Measurements from ENCODE around the gene CYP19A1.

CYP19A1 gene

DNA sequence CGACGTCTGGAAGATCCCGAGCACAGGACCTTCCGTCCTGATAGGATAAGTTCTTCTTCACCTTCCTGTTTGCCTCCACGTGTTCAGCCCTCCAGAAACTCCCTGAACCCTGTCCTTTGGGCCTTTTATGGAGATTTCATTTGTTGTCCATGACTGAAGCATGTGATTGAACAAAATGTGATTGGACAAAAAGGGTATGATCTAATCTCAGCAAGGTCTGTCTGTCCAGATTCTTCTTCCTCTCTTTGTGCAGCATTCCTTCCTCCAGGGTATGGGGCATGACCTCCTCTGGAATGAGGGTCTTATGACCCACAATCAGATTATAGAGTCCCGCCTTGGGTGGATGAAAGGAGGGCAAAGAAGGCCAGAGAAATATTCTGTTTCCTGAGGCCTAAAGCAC is at the start of gene CYP19A1:
CYP19A1 (minus strand) TSS at position 101 of the 400 bp plus-strand sequence. CDS start 95,684 bp downstream, outside the sequence.
- Histone ChIP-seq H3K36me3 (ENCODE audit: control insufficient read depth in 2 of 2, insufficient read depth in 2 of 2, low read length in 2 of 2) (no peaks in the 10 kb centered on the region), H3K27me3 (ENCODE audit: control insufficient read depth in 1 of 2, insufficient read depth in 2 of 2, low read length in 2 of 2) (no peaks in the 10 kb centered on the region), H3K4me3 (ENCODE audit: low read length in 2 of 2) (no peak within 1 kb of the TSS), H3K9ac (ENCODE audit: low read length in 2 of 2) (no peak within 1 kb of the TSS), H3K27ac (ENCODE audit: low read length) (peak within 1 kb of the TSS; percentile 53), H3K4me1 (ENCODE audit: control insufficient read depth, insufficient read depth, low read length) (peaks cover 56% of the 10 kb centered on the region), H3K9me3 (ENCODE audit: control insufficient read depth in 2 of 2, low read length in 2 of 2) (no peaks in the 10 kb centered on the region)

DNA sequence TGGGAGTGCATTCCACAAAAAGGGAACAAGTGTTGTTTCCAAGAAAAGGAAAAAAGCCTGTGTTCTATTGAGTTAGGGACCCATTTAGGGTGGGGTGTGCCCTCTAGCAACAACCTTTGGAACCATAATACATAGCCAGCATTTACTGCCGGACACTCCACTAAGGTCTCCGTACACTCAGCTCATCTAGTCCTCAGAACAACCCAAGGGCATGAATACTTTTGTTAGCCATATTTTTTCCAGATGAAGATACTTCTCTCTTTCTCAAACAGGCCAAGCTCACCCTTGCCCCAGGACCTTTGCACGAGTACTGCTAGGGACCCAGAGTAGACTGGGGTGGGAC is 49.3 kb upstream of the CYP19A1 start:
- Histone ChIP-seq H3K27me3 (ENCODE audit: control insufficient read depth in 1 of 2, insufficient read depth in 2 of 2, low read length in 2 of 2) (no peaks in the 10 kb centered on the region), H3K9ac (ENCODE audit: low read length in 2 of 2) (no peak overlapping the region)

DNA sequence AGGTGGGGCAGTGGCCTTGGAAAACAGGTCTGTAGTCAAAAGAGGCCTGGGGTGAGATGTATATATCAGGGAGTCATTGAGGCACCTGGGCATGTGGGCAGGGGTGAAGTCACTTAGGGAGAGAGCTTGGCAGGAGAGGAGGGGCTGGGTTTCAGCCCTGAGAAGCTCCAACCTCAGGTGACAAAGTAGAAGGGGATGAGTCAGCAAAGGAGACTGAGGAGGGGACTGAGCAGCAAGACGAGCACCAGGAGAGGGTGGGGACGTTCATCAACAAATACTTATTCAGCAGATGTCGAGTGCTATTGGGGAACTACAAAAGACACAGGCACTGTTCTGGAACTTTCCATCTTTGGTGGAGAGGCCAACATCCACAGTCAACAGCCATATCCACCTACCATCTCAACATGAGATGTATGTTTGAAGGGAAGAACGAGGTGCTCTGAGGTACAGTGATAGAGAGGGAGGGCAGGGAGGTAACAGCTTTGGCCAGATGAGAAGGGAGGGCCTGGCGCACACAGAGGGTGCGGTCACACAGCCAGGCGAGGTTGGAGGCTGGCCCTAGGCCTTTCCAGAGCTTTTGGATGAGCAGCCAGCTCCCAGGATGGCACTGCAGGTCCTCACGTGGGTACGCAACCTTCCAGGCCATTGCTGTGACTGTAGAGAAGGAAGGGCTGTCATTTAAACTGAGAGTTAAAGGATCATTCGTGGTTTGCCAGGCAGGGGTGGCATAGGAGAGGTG is 48.7 kb upstream of the CYP19A1 start:
- H3K4me3 ChIP-seq (ENCODE audit: low read length in 2 of 2): no peak overlapping the region
- H3K27me3 ChIP-seq (ENCODE audit: control insufficient read depth in 1 of 2, insufficient read depth in 2 of 2, low read length in 2 of 2): no peaks in the 10 kb centered on the region
- no peak overlapping the region for H3K27ac ChIP-seq (ENCODE audit: low read length)
- H3K36me3 ChIP-seq (ENCODE audit: control insufficient read depth in 2 of 2, insufficient read depth in 2 of 2, low read length in 2 of 2): no peaks in the 10 kb centered on the region
- H3K9ac ChIP-seq (ENCODE audit: low read length in 2 of 2): no peak overlapping the region
- no peaks in the 10 kb centered on the region for H3K9me3 ChIP-seq (ENCODE audit: control insufficient read depth in 2 of 2, low read length in 2 of 2)
- H3K4me1 ChIP-seq (ENCODE audit: control insufficient read depth, insufficient read depth, low read length): no peaks in the 10 kb centered on the region

More for the DNA sequence above, 49.3 kb upstream of the CYP19A1 start:
- Histone ChIP-seq H3K4me1 (ENCODE audit: control insufficient read depth, insufficient read depth, low read length) (no peaks in the 10 kb centered on the region), H3K36me3 (ENCODE audit: control insufficient read depth in 2 of 2, insufficient read depth in 2 of 2, low read length in 2 of 2) (no peaks in the 10 kb centered on the region), H3K4me3 (ENCODE audit: low read length in 2 of 2) (no peak overlapping the region), H3K9me3 (ENCODE audit: control insufficient read depth in 2 of 2, low read length in 2 of 2) (no peaks in the 10 kb centered on the region), H3K27ac (ENCODE audit: low read length) (no peak overlapping the region)

DNA sequence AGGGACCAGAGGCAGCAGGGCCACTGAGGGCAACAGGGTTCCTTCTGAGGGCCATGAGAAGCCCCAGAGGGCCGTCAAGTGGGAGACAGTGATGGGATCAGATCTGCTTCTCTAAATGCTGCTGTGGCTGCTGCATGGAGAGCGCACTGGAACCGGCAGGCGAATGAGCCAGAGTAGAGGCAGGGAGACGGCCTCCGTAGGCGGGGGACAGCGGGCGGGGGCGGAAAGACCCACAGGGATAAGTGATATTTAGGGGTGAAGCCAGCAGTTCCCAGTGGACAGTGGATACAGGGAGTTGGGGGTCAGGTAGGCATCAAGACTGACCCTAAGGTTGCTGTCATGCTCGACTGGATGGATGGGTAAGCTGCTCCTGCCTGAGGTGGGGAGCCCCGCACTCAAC is 48.1 kb upstream of the CYP19A1 start:
- Histone ChIP-seq H3K4me3 (ENCODE audit: low read length in 2 of 2) (no peak overlapping the region), H3K36me3 (ENCODE audit: control insufficient read depth in 2 of 2, insufficient read depth in 2 of 2, low read length in 2 of 2) (no peaks in the 10 kb centered on the region), H3K27ac (ENCODE audit: low read length) (no peak overlapping the region), H3K9ac (ENCODE audit: low read length in 2 of 2) (no peak overlapping the region), H3K27me3 (ENCODE audit: control insufficient read depth in 1 of 2, insufficient read depth in 2 of 2, low read length in 2 of 2) (no peaks in the 10 kb centered on the region), H3K4me1 (ENCODE audit: control insufficient read depth, insufficient read depth, low read length) (no peaks in the 10 kb centered on the region), H3K9me3 (ENCODE audit: control insufficient read depth in 2 of 2, low read length in 2 of 2) (no peaks in the 10 kb centered on the region)

DNA sequence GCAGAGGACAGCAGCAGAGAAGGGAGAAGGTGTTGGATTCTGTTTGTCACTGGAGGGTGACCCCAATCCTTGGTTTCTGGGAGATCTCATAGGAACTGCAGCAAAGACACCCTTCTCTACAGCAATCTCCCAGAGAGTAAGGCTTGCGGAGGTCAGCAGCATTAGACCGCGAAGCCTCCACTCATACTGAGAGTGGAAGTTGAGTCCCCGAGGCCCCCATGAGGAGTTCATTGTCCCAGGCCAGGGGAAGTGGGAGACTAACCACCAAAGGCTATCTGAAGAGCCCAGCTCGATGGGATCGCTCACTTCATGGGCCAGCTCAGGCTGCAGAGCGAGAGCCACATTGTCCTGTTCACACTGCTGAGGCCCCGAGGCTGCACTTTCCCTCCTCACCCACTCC is 47.6 kb upstream of the CYP19A1 start:
- Histone ChIP-seq H3K36me3 (ENCODE audit: control insufficient read depth in 2 of 2, insufficient read depth in 2 of 2, low read length in 2 of 2) (no peaks in the 10 kb centered on the region), H3K27me3 (ENCODE audit: control insufficient read depth in 1 of 2, insufficient read depth in 2 of 2, low read length in 2 of 2) (no peaks in the 10 kb centered on the region), H3K4me3 (ENCODE audit: low read length in 2 of 2) (no peak overlapping the region), H3K27ac (ENCODE audit: low read length) (no peak overlapping the region), H3K9me3 (ENCODE audit: control insufficient read depth in 2 of 2, low read length in 2 of 2) (no peaks in the 10 kb centered on the region), H3K4me1 (ENCODE audit: control insufficient read depth, insufficient read depth, low read length) (peaks cover 1% of the 10 kb centered on the region), H3K9ac (ENCODE audit: low read length in 2 of 2) (no peak overlapping the region)

DNA sequence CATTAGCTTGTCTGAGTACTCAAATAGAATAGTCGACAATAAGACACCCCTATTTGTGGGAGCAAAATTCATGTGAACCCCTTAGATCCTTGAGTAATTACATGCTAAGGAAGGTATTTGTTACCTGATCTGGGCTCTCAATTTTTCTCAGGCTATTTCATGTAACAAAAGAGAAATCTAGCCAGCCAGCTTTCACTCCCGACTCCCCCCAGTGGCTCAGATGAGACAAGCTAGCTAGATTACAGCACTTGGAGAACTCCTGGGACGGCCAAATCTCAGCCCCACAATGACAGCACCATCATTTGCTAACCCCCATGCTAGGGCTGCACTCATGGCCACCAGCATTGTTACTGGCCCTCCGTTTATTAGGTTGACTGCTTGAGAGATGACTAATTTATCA is 44.4 kb upstream of the CYP19A1 start:
- no peak overlapping the region for H3K27ac ChIP-seq (ENCODE audit: low read length)
- no peak overlapping the region for H3K4me3 ChIP-seq (ENCODE audit: low read length in 2 of 2)
- H3K9me3 ChIP-seq (ENCODE audit: control insufficient read depth in 2 of 2, low read length in 2 of 2): no peaks in the 10 kb centered on the region
- no peaks in the 10 kb centered on the region for H3K36me3 ChIP-seq (ENCODE audit: control insufficient read depth in 2 of 2, insufficient read depth in 2 of 2, low read length in 2 of 2)
- peaks cover 28% of the 10 kb centered on the region for H3K4me1 ChIP-seq (ENCODE audit: control insufficient read depth, insufficient read depth, low read length)
- no peak overlapping the region for H3K9ac ChIP-seq (ENCODE audit: low read length in 2 of 2)
- no peaks in the 10 kb centered on the region for H3K27me3 ChIP-seq (ENCODE audit: control insufficient read depth in 1 of 2, insufficient read depth in 2 of 2, low read length in 2 of 2)

DNA sequence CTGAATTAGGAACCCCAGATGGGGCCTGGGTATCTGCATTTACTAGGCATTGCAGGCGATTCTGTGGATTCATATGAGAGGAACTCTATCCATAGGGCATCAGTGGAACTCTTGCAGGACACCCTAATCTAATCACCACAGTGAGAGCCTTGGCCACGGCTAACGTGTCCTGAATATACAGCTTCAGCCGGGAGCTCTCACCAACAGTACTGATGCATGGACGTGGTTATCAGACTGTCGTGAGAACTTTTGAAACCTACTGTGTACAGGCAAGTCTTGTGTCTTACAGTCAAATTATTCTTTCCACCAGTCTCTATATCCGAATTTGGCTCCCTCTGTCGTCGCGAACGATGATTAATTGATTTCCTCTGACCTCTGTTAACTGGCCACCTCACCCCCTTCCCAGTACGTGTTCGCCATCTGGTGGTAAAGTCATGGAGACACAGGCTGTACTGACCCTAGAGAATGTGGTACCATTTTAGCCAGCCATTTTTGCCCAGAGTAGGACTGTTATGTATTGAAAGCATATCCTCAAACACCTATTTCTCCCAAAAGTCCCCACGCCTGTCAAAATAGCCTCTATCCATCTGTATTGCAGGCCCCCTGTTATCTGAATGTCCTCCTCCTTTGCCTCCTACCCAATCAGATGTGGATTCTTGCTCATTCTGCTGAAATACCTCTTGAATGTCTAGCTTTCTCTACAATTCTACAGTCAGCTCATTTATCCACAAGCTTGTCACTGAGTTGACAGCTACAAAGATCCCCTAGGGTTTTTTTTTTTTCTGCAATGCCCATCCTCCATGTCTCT is 42.8 kb upstream of the CYP19A1 start:
- Histone ChIP-seq H3K36me3 (ENCODE audit: control insufficient read depth in 2 of 2, insufficient read depth in 2 of 2, low read length in 2 of 2) (no peaks in the 10 kb centered on the region), H3K9ac (ENCODE audit: low read length in 2 of 2) (no peak overlapping the region), H3K27ac (ENCODE audit: low read length) (no peak overlapping the region), H3K4me3 (ENCODE audit: low read length in 2 of 2) (no peak overlapping the region), H3K4me1 (ENCODE audit: control insufficient read depth, insufficient read depth, low read length) (peaks cover 28% of the 10 kb centered on the region), H3K9me3 (ENCODE audit: control insufficient read depth in 2 of 2, low read length in 2 of 2) (no peaks in the 10 kb centered on the region), H3K27me3 (ENCODE audit: control insufficient read depth in 1 of 2, insufficient read depth in 2 of 2, low read length in 2 of 2) (no peaks in the 10 kb centered on the region)

DNA sequence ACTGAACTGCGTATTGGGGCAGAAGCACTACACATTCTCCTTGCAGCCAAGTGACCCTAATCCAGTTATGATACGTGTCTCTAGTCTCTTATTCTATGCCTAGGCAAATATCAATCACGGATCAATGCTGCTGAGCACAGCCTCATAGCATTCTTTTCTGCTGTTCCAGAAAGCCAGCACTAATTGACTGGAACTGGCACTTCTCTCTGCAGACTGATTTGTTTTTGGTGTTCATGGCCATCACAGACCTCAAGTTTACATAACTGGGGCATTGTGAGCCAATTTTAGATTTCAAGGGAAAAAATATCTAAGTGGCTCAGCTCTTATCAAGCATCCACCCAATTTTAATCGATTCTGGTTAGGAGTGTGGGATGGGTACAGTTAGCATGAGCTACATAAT is 41.0 kb upstream of the CYP19A1 start:
- Histone ChIP-seq H3K9ac (ENCODE audit: low read length in 2 of 2) (no peak overlapping the region), H3K36me3 (ENCODE audit: control insufficient read depth in 2 of 2, insufficient read depth in 2 of 2, low read length in 2 of 2) (no peaks in the 10 kb centered on the region)

DNA sequence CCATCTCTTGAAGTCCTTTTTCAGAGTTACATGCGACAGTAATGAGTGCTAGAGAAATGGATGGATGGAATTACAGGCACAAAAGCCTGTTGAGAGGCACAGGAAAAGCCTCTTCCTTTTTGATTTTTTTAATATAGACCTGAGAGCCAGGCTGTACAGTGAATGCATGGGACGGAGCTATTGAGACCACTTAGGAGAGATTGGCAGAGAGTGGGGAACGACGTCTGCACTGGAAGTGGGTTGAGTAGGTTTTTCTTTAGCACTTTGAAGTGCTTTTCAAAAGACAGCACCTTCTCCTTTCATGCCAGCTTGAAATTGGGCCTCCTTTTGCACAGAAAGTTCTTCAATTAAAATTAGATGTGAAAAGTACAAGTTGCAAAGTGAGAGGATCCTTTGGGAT is 40.0 kb upstream of the CYP19A1 start:
- Histone ChIP-seq H3K4me1 (ENCODE audit: control insufficient read depth, insufficient read depth, low read length) (peaks cover 28% of the 10 kb centered on the region), H3K36me3 (ENCODE audit: control insufficient read depth in 2 of 2, insufficient read depth in 2 of 2, low read length in 2 of 2) (no peaks in the 10 kb centered on the region), H3K27ac (ENCODE audit: low read length) (no peak overlapping the region), H3K9me3 (ENCODE audit: control insufficient read depth in 2 of 2, low read length in 2 of 2) (no peaks in the 10 kb centered on the region), H3K9ac (ENCODE audit: low read length in 2 of 2) (no peak overlapping the region), H3K4me3 (ENCODE audit: low read length in 2 of 2) (no peak overlapping the region), H3K27me3 (ENCODE audit: control insufficient read depth in 1 of 2, insufficient read depth in 2 of 2, low read length in 2 of 2) (no peaks in the 10 kb centered on the region)

More for the DNA sequence above, 41.0 kb upstream of the CYP19A1 start:
- Histone ChIP-seq H3K9me3 (ENCODE audit: control insufficient read depth in 2 of 2, low read length in 2 of 2) (no peaks in the 10 kb centered on the region), H3K4me3 (ENCODE audit: low read length in 2 of 2) (no peak overlapping the region), H3K4me1 (ENCODE audit: control insufficient read depth, insufficient read depth, low read length) (peaks cover 28% of the 10 kb centered on the region), H3K27me3 (ENCODE audit: control insufficient read depth in 1 of 2, insufficient read depth in 2 of 2, low read length in 2 of 2) (no peaks in the 10 kb centered on the region), H3K27ac (ENCODE audit: low read length) (no peak overlapping the region)

DNA sequence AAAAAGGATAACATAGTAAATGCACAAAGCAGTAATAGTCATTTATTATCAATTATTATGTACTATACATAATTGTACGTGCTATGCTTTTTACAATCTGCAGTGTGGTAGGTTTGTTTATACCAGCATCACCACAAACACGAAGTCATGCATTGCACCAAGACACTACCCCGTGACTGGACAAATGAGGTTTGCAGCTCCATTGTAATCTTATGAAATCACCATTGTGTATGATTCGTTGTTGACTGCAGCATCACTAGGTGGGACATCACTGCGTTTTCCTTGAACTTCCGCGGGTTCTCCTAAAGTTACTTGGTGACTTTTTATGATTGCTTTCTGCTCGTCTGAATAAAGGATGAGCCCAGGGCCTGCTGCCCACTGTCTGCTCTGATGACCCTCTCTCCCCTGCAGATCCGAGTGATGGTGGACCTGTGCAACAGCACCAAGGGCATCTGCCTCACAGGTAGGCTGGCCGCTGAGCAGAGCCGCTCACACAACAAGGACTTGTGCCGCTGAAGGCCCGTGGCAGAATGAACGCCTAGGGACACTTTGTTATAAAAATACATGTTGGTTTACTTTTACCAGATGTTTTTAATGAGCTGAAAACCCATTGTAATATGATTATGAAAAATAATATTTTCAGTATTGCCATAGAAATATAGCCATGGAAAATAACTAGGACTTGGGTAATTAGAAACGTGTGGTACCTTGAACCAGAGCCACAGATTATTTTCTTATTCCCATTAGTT is 38.8 kb upstream of the CYP19A1 start:
- Histone ChIP-seq H3K9me3 (ENCODE audit: control insufficient read depth in 2 of 2, low read length in 2 of 2) (no peaks in the 10 kb centered on the region), H3K9ac (ENCODE audit: low read length in 2 of 2) (no peak overlapping the region), H3K4me1 (ENCODE audit: control insufficient read depth, insufficient read depth, low read length) (peaks cover 28% of the 10 kb centered on the region), H3K4me3 (ENCODE audit: low read length in 2 of 2) (no peak overlapping the region), H3K27ac (ENCODE audit: low read length) (no peak overlapping the region), H3K27me3 (ENCODE audit: control insufficient read depth in 1 of 2, insufficient read depth in 2 of 2, low read length in 2 of 2) (no peaks in the 10 kb centered on the region), H3K36me3 (ENCODE audit: control insufficient read depth in 2 of 2, insufficient read depth in 2 of 2, low read length in 2 of 2) (no peaks in the 10 kb centered on the region)

Measured in stomach smooth muscle (tissue), 2 donors.